Thyroid gland (tissue), 4 donors: ENCODE results near the gene TYW1B.
"Not testable (repeated sequence)": the region's sequence is repeated elsewhere in the genome, so short reads cannot be mapped to it uniquely, and the experiment has no call there.

Source experiments
- CTCF ChIP-seq, 6 experiments: fragments of 200-600 bp in 3 of 6; fragments of 450-650 bp in 3 of 6; sonication (generic) in 3 of 6; IDR thresholded peaks; one replicate each; pipeline ENCODE4 v1.5.1; 2016 to 2019; ENCODE audit warnings: antibody characterized with exemption in 6 of 6, mild to moderate bottlenecking in 2 of 6, inconsistent platforms in 1 of 6, moderate library complexity in 1 of 6
- POLR2A ChIP-seq, 2 donors: fragments of 450-650 bp; IDR thresholded peaks; one replicate each; pipeline ENCODE4 v1.6.1; 2017; ENCODE audit warnings: antibody characterized with exemption in 2 of 2, mild to moderate bottlenecking in 2 of 2, moderate library complexity in 1 of 2

GRCh38 chr7:72609761-72610160 is 218.2 kb downstream of the TYW1B start:
- not testable (repeated sequence) for TF ChIP-seq POLR2A, CTCF (IDR thresholded peaks at IDR 0.05)
